ENCODE results near the gene GTPBP1. TPM values are rescaled to one million over a fixed set of nuclear protein-coding genes. Genes with fewer than 3 reads are reported as not detected.

Gene GTPBP1
- 36.8 TPM for total RNA-seq (2013)
- polyA plus RNA-seq (10 to 100 TPM in 2 of 3 donors, 1 to 10 TPM in 1; 6.7 to 41.4 (median 12.7) TPM), polyA minus RNA-seq (76.2 and 96.0 TPM in 2 replicates), total RNA-seq (60.4 to 178 (median 118) reads per million in 11 experiments)

- peaks cover 5 to 13% (median 8%) of the 10 kb centered on the region in 3 donors for H3K27me3 Mint-ChIP-seq (ENCODE audit: low read depth in 3 of 3)
- peak within 1 kb of the TSS; percentile 88 for H3K4me2 ChIP-seq (replicated peaks; ENCODE audit: extremely low read depth, low read length, poor library complexity, severe bottlenecking)
- 0% methylated on average over 55 of the region's 55 CpGs for WGBS (ENCODE audit: insufficient coverage)
- peaks cover 47 to 53% of the 10 kb centered on the region in 2 donors for H3K4me1 ChIP-seq (ENCODE audit: control insufficient read depth in 1 of 2, insufficient read depth in 2 of 2, low read length in 2 of 2)
- peak within 1 kb of the TSS; percentile 62 to 85 for H3K27ac ChIP-seq (ENCODE audit: low read depth in 1 of 2, low read length in 2 of 2)
- H3K36me3 ChIP-seq (replicated peaks in 1 of 2; ENCODE audit: control insufficient read depth in 1 of 2, insufficient read depth in 2 of 2, low read length in 2 of 2) = peaks cover 0 to 11% of the 10 kb centered on the region in 2 donors
- no peaks in the 10 kb centered on the region for H3K9me3 Mint-ChIP-seq
- TF ChIP-seq CTCF (IDR thresholded peaks at IDR 0.05) = no peak
- H4K20me1 ChIP-seq (ENCODE audit: insufficient read depth, low read length) = peaks cover 41% of the 10 kb centered on the region
- H3K4me1 Mint-ChIP-seq = peaks cover 50% of the 10 kb centered on the region
- intact Hi-C loops (cut with micrococcal nuclease) = loop anchor here (5.0 kb wide), 2 partner anchors 47 to 52 kb away; partner anchors contain the start of gene SUN2 (in 1 of the 2)
- H3K27me3 ChIP-seq (ENCODE audit: control insufficient read depth in 2 of 2, insufficient read depth in 2 of 2, low read length in 2 of 2) = peaks cover 0 to 2% of the 10 kb centered on the region in 2 donors
- DNase-seq = peak; percentile 100
- H3K27ac Mint-ChIP-seq = peak within 1 kb of the TSS; percentile 94 to 97 (median 95)
- H3K79me2 ChIP-seq (ENCODE audit: insufficient read depth, low read length) = peaks cover 48% of the 10 kb centered on the region
- H3K4me3 ChIP-seq (replicated peaks in 1 of 3; ENCODE audit: low read depth in 2 of 3, low read length in 3 of 3) = peak within 1 kb of the TSS; percentile 87 to 98 (median 88)
- no peaks in the 10 kb centered on the region for H3K9me3 ChIP-seq (replicated peaks in 1 of 2; ENCODE audit: control insufficient read depth in 1 of 2, insufficient read depth in 1 of 2, low read length in 2 of 2)
- H2AFZ ChIP-seq (ENCODE audit: insufficient read depth, low read depth, low read length, poor library complexity, severe bottlenecking) = peak within 1 kb of the TSS; percentile 44
- peaks cover 7 to 13% of the 10 kb centered on the region in 2 donors for H3K36me3 Mint-ChIP-seq
- H3K4me3 Mint-ChIP-seq = peak within 1 kb of the TSS; percentile 92
- H3K9ac ChIP-seq (ENCODE audit: insufficient read depth, low read length, poor library complexity, severe bottlenecking) = peak within 1 kb of the TSS; percentile 94
Observed at GRCh38 chr22:38705235-38706100, at the start of gene GTPBP1. Gene GTPBP1 (plus strand): TSS chr22:38705944. CDS start chr22:38705956, 12 bp downstream.

- H3K36me3 Mint-ChIP-seq = peaks cover 0 to 2% of the 10 kb centered on the region in 2 donors
- under 1% methylated on average over 65 of the region's 66 CpGs for WGBS (ENCODE audit: insufficient coverage)
- no peaks in the 10 kb centered on the region for H3K79me2 ChIP-seq (ENCODE audit: insufficient read depth, low read length)
- no peak for TF ChIP-seq CTCF (IDR thresholded peaks at IDR 0.05)
- H3K4me1 ChIP-seq (ENCODE audit: control insufficient read depth in 1 of 2, insufficient read depth in 2 of 2, low read length in 2 of 2) = peaks cover 12 to 17% of the 10 kb centered on the region in 2 donors
- peak within 1 kb of the TSS; percentile 82 for H3K9ac ChIP-seq (ENCODE audit: insufficient read depth, low read length, poor library complexity, severe bottlenecking)
- no peaks in the 10 kb centered on the region for H4K20me1 ChIP-seq (ENCODE audit: insufficient read depth, low read length)
- no peaks in the 10 kb centered on the region for H3K9me3 ChIP-seq (replicated peaks in 1 of 2; ENCODE audit: control insufficient read depth in 1 of 2, insufficient read depth in 1 of 2, low read length in 2 of 2)
- H3K4me3 Mint-ChIP-seq = peak within 1 kb of the TSS; percentile 86 to 94
- H3K27me3 Mint-ChIP-seq (ENCODE audit: low read depth in 3 of 3) = peaks cover 0 to 2% (median 0%) of the 10 kb centered on the region in 3 donors
- no peaks in the 10 kb centered on the region for H3K9me3 Mint-ChIP-seq
- H3K4me1 Mint-ChIP-seq = peaks cover 17% of the 10 kb centered on the region
- no peaks in the 10 kb centered on the region for H3K36me3 ChIP-seq (replicated peaks in 1 of 2; ENCODE audit: control insufficient read depth in 1 of 2, insufficient read depth in 2 of 2, low read length in 2 of 2)
- H2AFZ ChIP-seq (ENCODE audit: insufficient read depth, low read depth, low read length, poor library complexity, severe bottlenecking) = peak within 1 kb of the TSS; percentile 98
- peak within 1 kb of the TSS in 1 of 2 donors; percentile 90 for H3K27ac ChIP-seq (ENCODE audit: low read depth in 1 of 2, low read length in 2 of 2)
- intact Hi-C loops (cut with micrococcal nuclease) = no loop called here
- H3K27me3 ChIP-seq (ENCODE audit: control insufficient read depth in 2 of 2, insufficient read depth in 2 of 2, low read length in 2 of 2) = no peaks in the 10 kb centered on the region
- H3K27ac Mint-ChIP-seq = peak within 1 kb of the TSS; percentile 86 to 100 (median 98)
- peak within 1 kb of the TSS; percentile 85 for H3K4me2 ChIP-seq (replicated peaks; ENCODE audit: extremely low read depth, low read length, poor library complexity, severe bottlenecking)
- DNase-seq = peak; percentile 78 to 84 (median 82)
- H3K4me3 ChIP-seq (replicated peaks in 1 of 3; ENCODE audit: low read depth in 2 of 3, low read length in 3 of 3) = peak within 1 kb of the TSS; percentile 54 to 86 (median 78)
Observed at GRCh38 chr22:38656256-38657044, 49.3 kb upstream of the GTPBP1 start, which contains the start of the genes CBY1 and FAM227A. Gene CBY1 (plus strand): TSS chr22:38656638. CDS start chr22:38668055, 11,417 bp downstream. Gene FAM227A (minus strand): TSS chr22:38656392. CDS start chr22:38650168, 6,224 bp downstream.
